SK-N-MC (cell line): ENCODE data around the gene MCM9.

Source experiments
- EZH2 ChIP-seq: fragments of 200-600 bp; sonication (generic); IDR thresholded peaks from one replicate; pipeline ENCODE4 v1.6.1; 2017; ENCODE audit warnings: antibody characterized with exemption
- FOXP2 ChIP-seq: optimal IDR thresholded peaks from 2 replicates; pipeline ENCODE3; 2011; ENCODE audit warnings: mild to moderate bottlenecking, moderate library complexity; ENCODE audit not compliant: insufficient read depth; ENCODE audit errors: extremely low read length, control extremely low read depth
- POLR2AphosphoS5 ChIP-seq: IDR thresholded peaks from 2 replicates; pipeline ENCODE4 v1.6.1; 2012; ENCODE audit warnings: mild to moderate bottlenecking, low read depth, low read length, borderline replicate concordance

GRCh38 chr6:118875672-118876071, 59.3 kb downstream of the MCM9 start:
- TF ChIP-seq POLR2AphosphoS5 (no peak), EZH2 (no peak), FOXP2 (no peak)
